Measurements from ENCODE around the gene RBPJ. TPM values are rescaled to one million over a fixed set of nuclear protein-coding genes. Genes with fewer than 3 reads are reported as not detected.
A peak's percentile ranks its signal among the peaks of the same experiment; 100 is the strongest.

RBPJ gene
- total and polyA plus RNA-seq, 12 donors, result 10.1 to 59.1 (median 38.1) TPM

DNA sequence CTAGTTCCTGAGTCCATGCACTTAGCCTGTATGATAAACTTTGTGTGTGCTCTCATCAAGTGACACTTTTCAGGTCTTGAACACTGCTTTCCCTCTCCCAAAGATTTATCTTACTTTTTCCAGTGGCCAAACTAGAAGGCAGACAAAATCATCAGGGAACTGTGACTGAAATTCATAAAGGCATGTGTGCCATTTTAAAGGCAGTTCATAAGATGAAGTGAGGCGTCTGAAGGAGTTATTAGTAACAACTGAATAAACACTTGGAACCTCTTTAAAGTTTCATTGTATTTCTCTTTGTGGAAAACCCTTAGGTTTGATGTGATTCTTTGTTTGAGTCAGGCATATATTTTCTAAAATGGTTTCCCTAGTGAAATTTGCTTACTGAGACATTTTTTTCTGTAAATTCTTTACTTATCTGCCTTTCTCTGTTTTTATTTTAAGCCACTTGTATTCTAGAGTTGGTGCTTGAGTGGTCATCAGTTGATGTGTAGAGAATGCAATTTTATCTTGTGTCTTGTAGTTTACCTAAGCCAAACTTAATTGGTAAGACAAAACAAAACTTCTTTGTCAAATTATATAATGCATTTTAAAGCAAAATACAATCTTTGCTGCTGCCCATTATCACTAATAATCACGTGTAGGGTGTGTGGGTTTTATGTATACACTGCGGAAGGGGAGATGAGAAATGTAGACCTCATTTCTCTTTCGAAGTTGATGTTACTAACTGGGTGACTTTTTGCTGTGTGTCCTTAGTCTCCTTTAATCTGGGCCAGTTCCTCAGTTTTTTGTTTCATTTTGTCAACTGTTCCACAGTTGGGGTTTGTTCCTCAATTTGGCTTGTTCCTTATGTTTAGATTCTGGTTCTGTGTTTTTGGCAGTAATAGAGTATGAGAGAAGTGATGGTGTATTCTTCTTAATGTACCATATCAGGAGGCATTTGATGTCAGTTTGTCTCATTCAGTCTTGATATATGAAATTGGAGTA lies 56.8 kb downstream of the RBPJ start:
- no peak overlapping the region for H3K4me3 ChIP-seq

DNA sequence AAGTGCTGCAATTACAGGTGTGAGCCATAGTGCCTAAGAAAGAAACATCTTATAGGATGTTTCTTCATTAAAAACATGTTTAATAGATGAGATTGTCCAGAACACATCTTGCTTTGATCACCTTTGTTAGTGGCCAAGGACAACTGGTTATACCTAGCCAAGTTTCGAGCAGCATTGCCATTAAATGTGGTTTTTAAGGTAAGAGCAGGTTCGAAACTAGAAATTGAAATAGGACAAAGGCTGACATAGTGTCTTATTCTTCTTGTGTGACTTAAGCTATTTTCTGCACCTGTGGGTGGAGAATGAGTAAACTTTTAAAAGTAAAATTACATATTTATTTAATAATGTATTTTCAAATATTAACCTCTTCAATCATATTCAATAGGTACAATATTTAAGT lies 59.0 kb downstream of the RBPJ start:
- no peak for ATAC-seq
- Histone ChIP-seq H3K9me3 (no peaks in the 10 kb centered on the region), H3K4me1 (peaks cover 0 to 58% (median 25%) of the 10 kb centered on the region in 9 donors), H3K36me3 (peaks cover 0 to 7% (median 0%) of the 10 kb centered on the region in 9 donors), H3K27ac (no peak overlapping the region), H3K4me3 (no peak overlapping the region), H3K27me3 (no peaks in the 10 kb centered on the region)
- DNase-seq, result no peak
- 98 to 100% methylated on average over 2 of the region's 2 CpGs for WGBS, 2 donors
- intact Hi-C loops (cut with DNase I), result no loop called here
- TF ChIP-seq, protein P1, sequence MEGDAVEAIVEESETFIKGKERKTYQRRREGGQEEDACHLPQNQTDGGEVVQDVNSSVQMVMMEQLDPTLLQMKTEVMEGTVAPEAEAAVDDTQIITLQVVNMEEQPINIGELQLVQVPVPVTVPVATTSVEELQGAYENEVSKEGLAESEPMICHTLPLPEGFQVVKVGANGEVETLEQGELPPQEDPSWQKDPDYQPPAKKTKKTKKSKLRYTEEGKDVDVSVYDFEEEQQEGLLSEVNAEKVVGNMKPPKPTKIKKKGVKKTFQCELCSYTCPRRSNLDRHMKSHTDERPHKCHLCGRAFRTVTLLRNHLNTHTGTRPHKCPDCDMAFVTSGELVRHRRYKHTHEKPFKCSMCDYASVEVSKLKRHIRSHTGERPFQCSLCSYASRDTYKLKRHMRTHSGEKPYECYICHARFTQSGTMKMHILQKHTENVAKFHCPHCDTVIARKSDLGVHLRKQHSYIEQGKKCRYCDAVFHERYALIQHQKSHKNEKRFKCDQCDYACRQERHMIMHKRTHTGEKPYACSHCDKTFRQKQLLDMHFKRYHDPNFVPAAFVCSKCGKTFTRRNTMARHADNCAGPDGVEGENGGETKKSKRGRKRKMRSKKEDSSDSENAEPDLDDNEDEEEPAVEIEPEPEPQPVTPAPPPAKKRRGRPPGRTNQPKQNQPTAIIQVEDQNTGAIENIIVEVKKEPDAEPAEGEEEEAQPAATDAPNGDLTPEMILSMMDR (IDR thresholded peaks at IDR 0.05), result no peak

More for the DNA sequence above, 56.8 kb downstream of the RBPJ start:
- Histone ChIP-seq H3K9me3 (no peaks in the 10 kb centered on the region), H3K36me3 (peaks cover 0 to 7% (median 0%) of the 10 kb centered on the region in 9 donors), H3K4me1 (peaks cover 0 to 63% (median 33%) of the 10 kb centered on the region in 9 donors), H3K27ac (no peak overlapping the region), H3K27me3 (no peaks in the 10 kb centered on the region)
- DNase-seq (no peak), ATAC-seq (peak in 1 of 8 donors; percentile 47)
- intact Hi-C loops (cut with DNase I), result no loop called here
- TF ChIP-seq, protein P1 (IDR thresholded peaks at IDR 0.05), result no peak
- WGBS, 2 donors, result 79 to 82% methylated on average over 4 of the region's 4 CpGs

GRCh38 chr4:26380740-26381139 lies 59.9 kb downstream of the RBPJ start:
- WGBS, 2 donors, result 77 to 80% methylated on average over 2 of the region's 2 CpGs
- intact Hi-C loops (cut with DNase I), result no loop called here
- ATAC-seq (no peak), DNase-seq (no peak)
- H3K9me3 ChIP-seq, result no peaks in the 10 kb centered on the region
- no peak overlapping the region for H3K4me3 ChIP-seq
- TF ChIP-seq, protein P1 (IDR thresholded peaks at IDR 0.05), result no peak
- no peaks in the 10 kb centered on the region for H3K27me3 ChIP-seq
- H3K36me3 ChIP-seq, result peaks cover 0 to 7% (median 0%) of the 10 kb centered on the region in 9 donors
- H3K4me1 ChIP-seq, result peaks cover 0 to 62% (median 23%) of the 10 kb centered on the region in 9 donors
- H3K27ac ChIP-seq, result no peak overlapping the region

GRCh38 chr4:26384380-26385057 lies 63.7 kb downstream of the RBPJ start:
- Histone ChIP-seq H3K36me3 (peaks cover 0 to 38% (median 13%) of the 10 kb centered on the region in 9 donors), H3K9me3 (peaks cover 0 to 8% (median 0%) of the 10 kb centered on the region in 11 donors), H3K27me3 (no peaks in the 10 kb centered on the region), H3K4me1 (peaks cover 0 to 33% (median 10%) of the 10 kb centered on the region in 9 donors), H3K4me3 (no peak overlapping the region), H3K27ac (no peak overlapping the region)
- DNase-seq, result no peak
- TF ChIP-seq, protein P1 (IDR thresholded peaks at IDR 0.05), result no peak
- intact Hi-C loops (cut with DNase I), result no loop called here
- 81 to 89% methylated on average over 4 to 6 of the region's 7 CpGs for WGBS, 2 donors
- ATAC-seq, result no peak
